ENCODE data around the gene PIKFYVE.
"Not testable (repeated sequence)": the region's sequence is repeated elsewhere in the genome, so short reads cannot be mapped to it uniquely, and the experiment has no call there.

PIKFYVE gene

GRCh38 chr2:208363485-208363884 lies 97.4 kb downstream of the PIKFYVE start:
- no peak for DNase-seq

DNA sequence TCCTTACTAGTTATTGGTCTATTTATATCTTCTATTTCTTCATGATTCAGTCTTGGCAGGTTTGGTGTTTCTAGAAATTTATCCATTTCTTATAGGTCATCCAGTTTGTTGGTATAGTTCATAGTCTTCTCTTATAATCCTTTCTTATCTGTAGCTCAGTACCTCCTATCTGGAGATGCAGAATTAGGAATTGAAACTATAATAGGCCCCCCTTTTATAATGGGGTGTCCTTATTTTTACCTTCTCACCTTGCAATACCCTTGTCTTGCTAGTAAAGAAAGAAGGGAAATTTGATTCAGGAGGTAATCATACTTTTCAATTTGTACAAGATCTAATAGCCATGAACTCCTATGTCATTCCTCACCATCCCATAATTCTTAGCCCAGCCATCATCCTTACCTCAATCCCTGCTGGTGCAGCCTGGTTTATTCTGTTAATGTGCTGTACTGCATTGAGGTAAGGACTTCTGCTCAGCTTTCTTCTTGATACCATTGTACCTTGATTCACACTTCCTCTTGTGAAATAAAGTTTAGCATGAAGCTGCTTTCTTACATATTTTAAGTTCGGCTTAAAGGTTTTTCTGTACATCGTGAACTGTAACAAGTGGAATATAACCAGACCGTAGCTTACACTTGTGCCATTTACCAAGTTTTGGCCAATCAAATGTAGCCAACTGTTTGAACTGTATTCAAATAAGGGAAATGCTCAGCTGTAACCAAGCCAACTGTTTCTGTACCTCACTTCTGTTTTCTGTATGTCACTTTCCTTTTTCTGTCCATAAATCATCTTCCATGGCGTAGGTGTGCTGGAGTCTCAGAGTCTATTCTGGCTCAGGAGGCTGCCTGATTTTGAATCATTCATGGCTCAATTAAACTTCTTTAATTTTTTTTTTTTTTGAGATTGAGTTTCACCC lies 100.4 kb downstream of the PIKFYVE start:
- DNase-seq = no peak

- DNase-seq = no peak
Measured at GRCh38 chr2:208369091-208369490, 103.0 kb downstream of the PIKFYVE start.

- no peak for DNase-seq
Measured at GRCh38 chr2:208370881-208371633, 105.0 kb downstream of the PIKFYVE start.

DNA sequence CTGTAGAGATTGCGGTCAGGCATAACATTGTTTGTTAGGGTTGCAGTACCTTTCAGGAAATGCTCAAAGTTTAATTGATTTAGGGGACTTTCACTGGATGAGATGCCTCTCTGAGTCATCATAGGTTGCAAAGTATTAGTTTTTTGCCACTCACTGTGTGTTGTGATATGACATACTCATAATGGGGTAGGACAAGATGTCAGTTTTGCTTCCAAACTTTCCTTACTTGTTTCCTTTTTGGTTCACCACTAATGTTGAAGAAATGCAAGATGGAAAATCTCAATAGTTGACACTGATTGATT lies 105.5 kb downstream of the PIKFYVE start:
- DNase-seq = no peak

GRCh38 chr2:208373460-208374089 lies 107.5 kb downstream of the PIKFYVE start:
- peak; percentile 37 for DNase-seq

GRCh38 chr2:208375491-208376068 lies 109.5 kb downstream of the PIKFYVE start:
- no peak for DNase-seq

DNA sequence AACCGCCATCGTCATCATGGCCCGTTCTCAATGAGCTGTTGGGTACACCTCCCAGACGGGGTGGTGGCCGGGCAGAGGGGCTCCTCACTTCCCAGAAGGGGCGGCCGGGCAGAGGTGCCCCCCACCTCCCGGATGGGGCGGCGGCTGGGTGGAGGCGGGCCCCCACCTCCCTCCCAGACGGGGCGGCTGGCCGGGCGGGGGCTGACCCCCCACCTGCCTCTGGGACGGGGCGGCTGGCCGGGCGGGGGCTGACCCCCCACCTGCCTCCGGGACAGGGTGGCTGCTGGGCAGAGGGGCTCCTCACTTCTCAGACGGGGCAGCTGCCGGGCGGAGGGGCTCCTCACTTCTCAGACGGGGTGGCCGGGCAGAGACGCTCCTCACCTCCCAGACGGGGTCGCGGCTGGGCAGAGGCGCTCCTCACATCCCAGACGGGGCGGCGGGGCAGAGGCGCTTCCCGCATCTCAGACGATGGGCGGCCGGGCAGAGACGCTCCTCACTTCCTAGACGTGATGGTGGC lies 111.3 kb downstream of the PIKFYVE start:
- DNase-seq = not testable (repeated sequence)

GRCh38 chr2:208379192-208379591 lies 113.1 kb downstream of the PIKFYVE start:
- DNase-seq = no peak

DNA sequence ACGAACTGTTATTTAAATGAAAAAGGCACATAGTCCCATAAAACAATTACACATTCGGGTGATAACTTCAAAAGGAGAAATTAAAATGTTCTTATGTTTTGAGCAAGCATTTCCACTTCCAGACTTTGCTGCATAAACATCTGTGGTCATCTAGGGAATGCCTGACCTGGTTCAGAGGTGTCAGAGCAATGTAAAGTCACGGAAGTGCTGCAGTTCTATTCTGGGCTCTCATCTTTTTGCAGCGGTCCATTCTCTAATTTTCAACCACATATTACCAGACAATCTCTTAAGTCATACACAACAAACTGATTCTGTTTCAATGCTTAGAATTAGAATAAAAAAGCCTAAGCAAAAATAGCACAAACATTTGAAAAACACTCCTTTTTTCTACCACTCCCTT lies 118.6 kb downstream of the PIKFYVE start:
- DNase-seq = no peak

GRCh38 chr2:208386541-208386940 lies 120.5 kb downstream of the PIKFYVE start:
- no peak for DNase-seq

DNA sequence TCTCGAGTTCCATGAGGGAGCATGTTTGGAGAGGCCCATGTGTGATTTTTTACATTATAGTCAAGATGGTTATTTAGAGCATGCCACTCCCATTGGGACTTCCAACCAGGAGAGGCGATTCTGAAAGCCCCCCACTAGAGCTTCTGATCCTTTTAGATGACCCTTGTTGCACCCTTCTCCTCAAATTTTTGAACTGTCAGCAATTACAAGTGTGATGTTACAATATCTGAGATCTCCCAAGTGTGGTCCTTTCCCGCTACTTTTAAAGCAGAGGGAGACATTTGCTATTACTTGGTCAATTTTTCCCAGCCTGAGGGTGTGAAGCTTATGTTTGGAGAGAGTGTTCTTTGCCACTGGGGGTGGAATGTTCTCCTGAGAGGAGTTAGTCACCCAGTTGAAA lies 123.9 kb downstream of the PIKFYVE start:
- DNase-seq = no peak

DNA sequence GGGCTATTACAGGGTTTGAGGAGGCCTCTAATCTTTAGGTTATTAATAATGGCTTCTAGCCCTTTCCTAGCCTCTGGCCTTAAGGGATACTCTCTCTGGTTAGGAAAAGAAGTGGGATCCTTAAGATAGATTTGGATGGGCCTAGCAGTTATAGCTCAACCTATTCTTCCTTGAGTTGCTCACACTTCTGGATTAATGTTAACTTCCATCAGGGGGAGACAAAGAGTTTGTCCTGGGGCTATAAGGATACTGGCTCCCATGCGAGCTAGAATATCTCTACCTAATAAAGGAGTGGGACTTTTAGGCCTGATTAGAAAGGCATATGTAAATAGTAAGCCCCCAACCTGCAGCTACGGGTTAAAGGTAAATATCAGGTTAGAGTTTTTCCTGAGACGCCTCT lies 126.2 kb downstream of the PIKFYVE start:
- no peak for DNase-seq

- not testable (repeated sequence) for DNase-seq
Measured at GRCh38 chr2:208396796-208397195, 130.7 kb downstream of the PIKFYVE start.

GRCh38 chr2:208399201-208399600 lies 133.1 kb downstream of the PIKFYVE start:
- DNase-seq = no peak

GRCh38 chr2:208406474-208407451 lies 140.7 kb downstream of the PIKFYVE start, which contains the start of gene PTH2R:
Gene PTH2R, plus strand, starts transcription at chr2:208406792. Its CDS starts 252 bp downstream, at chr2:208407044.
- no peak for DNase-seq

DNA sequence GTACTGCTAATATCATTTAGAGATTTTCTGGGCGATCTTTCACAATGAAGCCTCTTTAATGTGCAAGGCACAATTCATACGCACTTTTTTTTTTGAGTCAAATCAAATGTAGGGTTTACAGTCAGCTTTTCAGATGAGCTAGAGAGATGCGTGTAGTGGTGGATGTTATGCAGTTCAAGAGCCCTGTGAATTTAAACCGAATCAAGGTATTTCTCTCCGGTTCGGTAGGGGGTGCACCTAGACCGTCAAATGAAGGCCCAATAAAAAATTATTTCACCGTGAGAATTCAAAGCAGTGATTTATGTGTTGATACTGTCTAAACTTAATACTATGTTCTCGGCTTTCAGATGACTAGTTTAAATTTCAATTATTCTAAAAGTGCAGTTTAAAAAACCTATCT lies 141.6 kb downstream of the PIKFYVE start:
- DNase-seq = no peak
